Measurements from ENCODE around the gene USF3.

USF3 gene

DNA sequence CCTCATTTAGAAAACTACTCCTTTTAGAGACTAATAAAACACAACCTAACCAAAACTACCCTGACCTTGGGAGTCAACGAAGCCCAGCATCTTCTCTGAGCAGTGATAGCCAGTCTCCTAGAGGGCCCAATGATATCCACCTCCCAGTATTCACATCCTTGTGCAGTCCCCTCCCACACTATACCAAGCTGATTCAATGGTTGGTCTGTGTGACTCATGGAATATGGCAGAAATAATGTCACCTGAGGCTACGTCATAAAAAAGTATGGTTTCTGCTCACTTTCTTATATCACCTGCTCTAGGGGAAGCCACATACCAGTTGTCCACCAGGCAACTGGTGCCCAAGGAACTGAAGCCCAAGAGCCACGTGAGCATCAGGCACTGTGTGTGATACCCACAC is 21.4 kb upstream of the USF3 start:
- TF ChIP-seq ZFX (IDR thresholded peaks at IDR 0.05), result no peak
- no peak for TF ChIP-seq CTCF (conservative IDR thresholded peaks at IDR 0.05)
- no peak overlapping the region for H3K27ac ChIP-seq

GRCh38 chr3:113717308-113717707 is 20.9 kb upstream of the USF3 start:
- H3K27ac ChIP-seq, result no peak overlapping the region
- TF ChIP-seq CTCF (conservative IDR thresholded peaks at IDR 0.05) (no peak), ZFX (IDR thresholded peaks at IDR 0.05) (no peak)

DNA sequence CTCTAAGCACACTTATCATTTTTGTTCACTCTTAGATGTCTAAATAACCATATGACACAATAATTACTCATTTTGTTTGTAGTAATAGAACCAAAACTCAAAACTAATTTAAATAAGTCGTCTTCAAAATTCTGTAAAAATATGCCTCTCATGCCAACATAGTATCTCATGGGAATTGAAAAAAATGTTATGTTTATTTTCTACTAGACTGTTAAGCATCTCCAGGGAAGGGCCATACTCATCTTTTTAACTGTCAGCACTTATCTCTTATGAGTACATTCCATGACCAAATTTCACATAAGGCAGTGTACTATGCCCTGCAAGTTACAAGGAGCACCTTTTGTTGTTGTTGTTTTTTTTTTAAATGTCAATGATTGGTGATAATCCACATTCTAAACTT is 18.3 kb upstream of the USF3 start:
- H3K27ac ChIP-seq, result no peak overlapping the region
- TF ChIP-seq CTCF (conservative IDR thresholded peaks at IDR 0.05), result no peak
- TF ChIP-seq ZFX (IDR thresholded peaks at IDR 0.05), result no peak

DNA sequence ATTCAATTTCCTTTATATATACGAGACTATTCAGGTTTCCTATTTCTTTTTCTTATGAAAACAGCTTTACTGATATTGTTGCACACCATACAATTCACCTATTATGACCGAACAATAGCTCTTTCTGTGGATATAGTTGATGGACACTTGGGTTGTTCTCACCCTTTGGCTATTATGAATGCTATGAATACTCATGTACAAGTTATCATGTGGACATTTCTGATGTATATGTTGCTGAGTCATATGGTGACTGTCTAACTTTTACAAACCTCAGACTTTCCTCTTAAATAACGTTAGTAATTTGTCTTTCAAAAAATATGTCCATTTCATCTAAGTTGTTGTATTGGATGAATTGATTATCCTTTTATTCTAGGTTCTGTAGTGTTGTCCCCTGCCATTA is 15.7 kb upstream of the USF3 start:
- TF ChIP-seq CTCF (conservative IDR thresholded peaks at IDR 0.05), result no peak
- no peak for TF ChIP-seq ZFX (IDR thresholded peaks at IDR 0.05)
- H3K27ac ChIP-seq, result no peak overlapping the region

DNA sequence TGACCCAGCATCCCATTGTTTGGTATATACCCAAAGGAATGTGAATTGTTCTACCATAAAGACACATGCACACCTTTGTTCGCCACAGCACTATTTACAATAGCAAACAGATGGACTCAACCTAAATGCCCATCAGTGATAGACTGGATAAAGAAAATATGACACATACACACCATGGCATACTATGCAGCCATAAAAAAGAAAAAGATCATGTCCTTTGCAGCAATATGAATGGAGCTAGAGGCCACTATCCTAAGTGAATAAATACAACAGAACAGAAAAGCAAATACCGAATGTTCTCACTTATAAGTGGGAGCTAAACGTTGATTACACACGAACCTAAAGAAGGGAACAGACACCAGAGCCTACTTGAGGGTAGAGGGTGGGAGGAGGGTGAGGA is 11.4 kb upstream of the USF3 start:
- no peak overlapping the region for H3K27ac ChIP-seq
- TF ChIP-seq CTCF (conservative IDR thresholded peaks at IDR 0.05), result no peak

- no peak for TF ChIP-seq CTCF (conservative IDR thresholded peaks at IDR 0.05)
- no peak for TF ChIP-seq ZFX (IDR thresholded peaks at IDR 0.05)
- H3K27ac ChIP-seq, result no peak overlapping the region
These were observed 2.5 kb upstream of the USF3 start for GRCh38 chr3:113698956-113699355.

GRCh38 chr3:113698213-113698742 is 1.8 kb upstream of the USF3 start:
- TF ChIP-seq CTCF (conservative IDR thresholded peaks at IDR 0.05) (no peak), ZFX (IDR thresholded peaks at IDR 0.05) (no peak)
- no peak overlapping the region; the same call in 1 of the 2 replicates for H3K27ac ChIP-seq

Measured in C4-2B (cell line).